ACC112 (cell line): ENCODE data around the gene NYAP1.
"Not testable (repeated sequence)": the region's sequence is repeated elsewhere in the genome, so short reads cannot be mapped to it uniquely, and the experiment has no call there.

Experiments used
- H2AFZ ChIP-seq: fragments of 200-600 bp; sonication (generic); one replicate; pipeline ENCODE4 v1.6.0; 2017; ENCODE audit warnings: antibody characterized with exemption, low read length; ENCODE audit not compliant: unreplicated experiment
- H3K27ac ChIP-seq: fragments of 200-600 bp; sonication (generic); 2 replicates; pipeline ENCODE4 v1.5.1; 2014; ENCODE audit warnings: low read depth, mild to moderate bottlenecking, antibody characterized with exemption, low read length, moderate library complexity
- H3K27me3 ChIP-seq: fragments of 200-600 bp; sonication (generic); 2 replicates; pipeline ENCODE4 v1.6.1; 2014; ENCODE audit warnings: mild to moderate bottlenecking, antibody characterized with exemption, low read length, moderate library complexity, mixed read lengths; ENCODE audit not compliant: insufficient read depth
- H3K36me3 ChIP-seq: fragments of 200-600 bp; sonication (generic); 2 replicates; pipeline ENCODE4 v1.6.1; 2016; ENCODE audit warnings: mild to moderate bottlenecking, antibody characterized with exemption, low read length, moderate library complexity, mixed read lengths; ENCODE audit not compliant: insufficient read depth
- H3K4me1 ChIP-seq: fragments of 200-600 bp; sonication (generic); one replicate; pipeline ENCODE4 v1.6.1; 2016; ENCODE audit warnings: low read length, mixed read lengths; ENCODE audit not compliant: insufficient read depth, unreplicated experiment, control insufficient read depth
- H3K4me3 ChIP-seq: fragments of 200-600 bp; sonication (generic); 2 replicates; pipeline ENCODE4 v1.5.1; 2014; ENCODE audit warnings: mild to moderate bottlenecking, low read depth, low read length
- H3K79me2 ChIP-seq: fragments of 200-600 bp; sonication (generic); one replicate; pipeline ENCODE4 v1.6.0; 2016; ENCODE audit warnings: low read length; ENCODE audit not compliant: control insufficient read depth, unreplicated experiment, insufficient read depth

Gene NYAP1

GRCh38 chr7:100443096-100443840 lies 40.5 kb upstream of the NYAP1 start:
- Histone ChIP-seq H3K27me3 (no peaks in the 10 kb centered on the region), H3K79me2 (no peaks in the 10 kb centered on the region), H3K4me1 (peaks cover 30% of the 10 kb centered on the region), H3K27ac (no peak overlapping the region), H3K4me3 (no peak overlapping the region), H3K36me3 (no peaks in the 10 kb centered on the region), H2AFZ (no peak overlapping the region)

- Histone ChIP-seq H3K36me3 (no peaks in the 10 kb centered on the region), H3K27ac (peak overlapping the region; percentile 71), H3K79me2 (no peaks in the 10 kb centered on the region), H3K27me3 (no peaks in the 10 kb centered on the region), H3K4me3 (no peak overlapping the region), H3K4me1 (peaks cover 32% of the 10 kb centered on the region), H2AFZ (peak overlapping the region; percentile 17)
Observed at GRCh38 chr7:100444311-100445278, 39.1 kb upstream of the NYAP1 start.

- peaks cover 32% of the 10 kb centered on the region for H3K4me1 ChIP-seq
- H3K27ac ChIP-seq = peak overlapping the region; percentile 70
- H3K36me3 ChIP-seq = no peaks in the 10 kb centered on the region
- no peak overlapping the region for H2AFZ ChIP-seq
- H3K4me3 ChIP-seq = no peak overlapping the region
- no peaks in the 10 kb centered on the region for H3K79me2 ChIP-seq
- no peaks in the 10 kb centered on the region for H3K27me3 ChIP-seq
Observed at GRCh38 chr7:100446040-100446439, 37.7 kb upstream of the NYAP1 start.

- H3K4me1 ChIP-seq = peaks cover 32% of the 10 kb centered on the region
Observed at GRCh38 chr7:100447363-100447762, 36.4 kb upstream of the NYAP1 start.

GRCh38 chr7:100449190-100449795 lies 34.4 kb upstream of the NYAP1 start:
- no peaks in the 10 kb centered on the region for H3K27me3 ChIP-seq
- H3K4me3 ChIP-seq = no peak overlapping the region
- H3K4me1 ChIP-seq = peaks cover 24% of the 10 kb centered on the region
- H3K27ac ChIP-seq = no peak overlapping the region
- no peaks in the 10 kb centered on the region for H3K79me2 ChIP-seq
- H3K36me3 ChIP-seq = no peaks in the 10 kb centered on the region
- H2AFZ ChIP-seq = no peak overlapping the region

More at GRCh38 chr7:100447363-100447762, 36.4 kb upstream of the NYAP1 start:
- H3K27ac ChIP-seq, H3K4me3 ChIP-seq, H2AFZ ChIP-seq, H3K27me3 ChIP-seq, H3K36me3 ChIP-seq, H3K79me2 ChIP-seq: not testable (repeated sequence)

GRCh38 chr7:100452513-100452912 lies 31.2 kb upstream of the NYAP1 start:
- Histone ChIP-seq H3K27me3 (no peaks in the 10 kb centered on the region), H3K4me3 (no peak overlapping the region), H3K27ac (no peak overlapping the region), H3K79me2 (no peaks in the 10 kb centered on the region), H2AFZ (no peak overlapping the region), H3K4me1 (peaks cover 2% of the 10 kb centered on the region), H3K36me3 (no peaks in the 10 kb centered on the region)

- H3K79me2 ChIP-seq, H3K36me3 ChIP-seq, H3K4me1 ChIP-seq, H3K4me3 ChIP-seq, H2AFZ ChIP-seq, H3K27ac ChIP-seq, H3K27me3 ChIP-seq: not testable (repeated sequence)
Observed at GRCh38 chr7:100453854-100454253, 29.9 kb upstream of the NYAP1 start.

GRCh38 chr7:100455206-100455605 lies 28.5 kb upstream of the NYAP1 start:
- Histone ChIP-seq H2AFZ (no peak overlapping the region), H3K36me3 (no peaks in the 10 kb centered on the region), H3K4me1 (no peaks in the 10 kb centered on the region), H3K4me3 (no peak overlapping the region), H3K79me2 (no peaks in the 10 kb centered on the region), H3K27ac (no peak overlapping the region), H3K27me3 (no peaks in the 10 kb centered on the region)

- Histone ChIP-seq H3K4me3 (no peak overlapping the region), H3K36me3 (no peaks in the 10 kb centered on the region), H2AFZ (no peak overlapping the region), H3K4me1 (no peaks in the 10 kb centered on the region), H3K79me2 (no peaks in the 10 kb centered on the region), H3K27me3 (no peaks in the 10 kb centered on the region), H3K27ac (no peak overlapping the region)
Observed at GRCh38 chr7:100456562-100456961, 27.2 kb upstream of the NYAP1 start.

- no peak overlapping the region for H2AFZ ChIP-seq
- no peaks in the 10 kb centered on the region for H3K36me3 ChIP-seq
- H3K27me3 ChIP-seq = no peaks in the 10 kb centered on the region
- no peak overlapping the region for H3K4me3 ChIP-seq
- H3K27ac ChIP-seq = no peak overlapping the region
- no peaks in the 10 kb centered on the region for H3K4me1 ChIP-seq
- H3K79me2 ChIP-seq = no peaks in the 10 kb centered on the region
Observed at GRCh38 chr7:100457033-100457432, 26.7 kb upstream of the NYAP1 start.
